ENCODE data around the gene UFC1. TPM values are rescaled to one million over a fixed set of nuclear protein-coding genes. Genes with fewer than 3 reads are reported as not detected.

UFC1 gene
- total RNA-seq, 1 donor = 69.1 TPM

DNA sequence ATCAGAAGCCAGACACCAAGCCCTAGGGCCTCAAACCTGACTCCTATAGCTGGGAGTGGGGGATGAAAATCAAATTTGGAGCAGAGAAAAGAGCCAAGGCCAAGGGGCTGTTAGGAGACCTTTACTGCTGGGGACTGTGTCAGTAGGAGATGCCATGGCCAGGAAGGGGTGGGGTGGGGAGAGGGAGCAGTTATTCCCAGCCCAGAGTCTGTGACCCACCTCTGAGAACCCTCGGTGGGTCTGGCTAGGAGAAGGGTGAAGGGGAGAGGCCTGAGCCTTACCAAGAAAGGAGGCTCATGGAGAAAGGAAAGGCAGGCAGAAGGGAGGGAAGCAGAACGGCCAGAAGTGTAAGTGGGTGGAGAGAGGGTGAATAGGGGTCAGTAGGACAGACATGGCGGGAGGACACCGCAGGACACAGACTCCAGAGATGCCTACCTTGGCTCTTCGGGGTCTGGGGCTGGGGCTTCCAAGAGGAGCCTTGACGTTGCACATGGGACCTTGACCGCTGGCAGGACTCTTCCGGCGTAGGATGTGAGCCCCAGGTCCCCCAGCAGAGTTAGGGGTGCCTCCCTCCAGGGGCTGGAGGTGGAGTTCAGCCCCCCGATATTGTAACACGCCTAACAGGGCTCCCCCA is 43.9 kb downstream of the UFC1 start:
- TF ChIP-seq, protein P1, sequence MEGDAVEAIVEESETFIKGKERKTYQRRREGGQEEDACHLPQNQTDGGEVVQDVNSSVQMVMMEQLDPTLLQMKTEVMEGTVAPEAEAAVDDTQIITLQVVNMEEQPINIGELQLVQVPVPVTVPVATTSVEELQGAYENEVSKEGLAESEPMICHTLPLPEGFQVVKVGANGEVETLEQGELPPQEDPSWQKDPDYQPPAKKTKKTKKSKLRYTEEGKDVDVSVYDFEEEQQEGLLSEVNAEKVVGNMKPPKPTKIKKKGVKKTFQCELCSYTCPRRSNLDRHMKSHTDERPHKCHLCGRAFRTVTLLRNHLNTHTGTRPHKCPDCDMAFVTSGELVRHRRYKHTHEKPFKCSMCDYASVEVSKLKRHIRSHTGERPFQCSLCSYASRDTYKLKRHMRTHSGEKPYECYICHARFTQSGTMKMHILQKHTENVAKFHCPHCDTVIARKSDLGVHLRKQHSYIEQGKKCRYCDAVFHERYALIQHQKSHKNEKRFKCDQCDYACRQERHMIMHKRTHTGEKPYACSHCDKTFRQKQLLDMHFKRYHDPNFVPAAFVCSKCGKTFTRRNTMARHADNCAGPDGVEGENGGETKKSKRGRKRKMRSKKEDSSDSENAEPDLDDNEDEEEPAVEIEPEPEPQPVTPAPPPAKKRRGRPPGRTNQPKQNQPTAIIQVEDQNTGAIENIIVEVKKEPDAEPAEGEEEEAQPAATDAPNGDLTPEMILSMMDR (IDR thresholded peaks at IDR 0.05; ENCODE audit: insufficient read depth, low read depth, low read length) = no peak
- peak overlapping the region; percentile 64 for H3K4me3 ChIP-seq (ENCODE audit: low read depth, low read length)
- DNase-seq (ENCODE audit: low read depth) = no peak

DNA sequence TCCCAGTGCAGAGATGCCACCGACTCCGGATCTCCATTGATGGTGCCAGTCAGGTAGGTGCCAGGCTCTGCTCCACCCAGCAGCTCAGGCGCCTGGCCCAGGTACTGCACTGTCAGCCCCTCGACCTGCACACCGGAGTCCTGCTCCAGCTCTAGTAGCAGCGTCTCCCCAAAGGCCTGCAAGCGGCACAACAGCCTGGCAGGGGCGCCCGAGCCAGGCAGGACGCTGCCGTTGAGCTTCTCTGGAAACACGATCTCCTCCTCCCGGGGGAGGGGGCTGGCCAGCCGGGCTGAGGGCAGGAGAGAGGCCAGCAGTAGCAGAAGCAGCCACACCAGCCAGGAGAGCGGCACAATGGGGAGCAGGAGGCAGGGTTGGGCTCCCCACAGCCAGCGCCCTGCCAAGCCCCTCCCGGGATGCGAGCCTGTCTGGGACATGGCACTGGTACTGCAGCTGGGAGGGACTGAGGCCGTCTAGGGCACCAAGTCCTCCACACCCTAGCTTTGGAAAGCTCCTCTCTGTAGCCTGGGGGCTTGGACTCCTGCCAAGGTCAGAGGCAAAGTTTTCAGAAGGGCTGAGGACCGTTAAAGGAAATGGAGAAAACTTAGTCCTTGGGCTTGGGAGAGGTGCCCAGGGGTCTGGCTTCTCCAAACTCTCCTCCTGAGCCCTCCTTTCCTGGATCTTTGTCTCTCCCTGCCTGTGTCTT is 44.6 kb downstream of the UFC1 start:
- DNase-seq (ENCODE audit: low read depth) = peak; percentile 56
- peak overlapping the region; percentile 64 for H3K4me3 ChIP-seq (ENCODE audit: low read depth, low read length)
- TF ChIP-seq, protein P1 (IDR thresholded peaks at IDR 0.05; ENCODE audit: insufficient read depth, low read depth, low read length) = no peak

DNA sequence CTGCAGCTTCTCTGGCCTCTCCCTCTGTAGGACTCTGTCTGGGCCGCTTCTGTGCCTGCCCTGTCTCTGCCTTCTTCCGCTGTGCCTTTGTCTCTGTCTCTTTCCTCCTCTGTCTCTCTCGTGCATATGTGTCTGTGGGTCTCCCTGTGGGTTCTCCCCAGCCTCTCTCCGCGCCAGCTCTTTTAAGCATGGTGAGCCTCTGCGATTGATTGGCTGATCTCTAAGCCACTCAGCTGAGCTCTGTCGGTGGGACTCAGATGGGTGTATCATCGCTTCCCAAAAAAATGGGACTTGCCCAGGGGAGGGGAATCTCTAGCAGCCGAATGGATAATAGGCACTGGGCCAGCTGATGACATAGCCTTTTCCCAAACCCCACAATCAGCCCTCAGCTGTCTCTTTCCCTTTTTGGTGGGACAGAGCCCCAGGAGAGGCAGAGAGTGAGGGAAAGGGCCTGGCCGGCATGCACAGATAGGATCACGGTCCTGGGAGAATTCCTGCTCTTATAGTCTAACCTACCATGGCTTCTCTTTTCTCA is 45.2 kb downstream of the UFC1 start, which contains the start of gene ADAMTS4:
Gene ADAMTS4, minus strand, starts transcription at position 158 of the 535 bp plus-strand sequence. CDS start 427 bp downstream, outside the sequence.
- TF ChIP-seq, protein P1 (IDR thresholded peaks at IDR 0.05; ENCODE audit: insufficient read depth, low read depth, low read length) = no peak
- peak within 1 kb of the TSS; percentile 64 for H3K4me3 ChIP-seq (ENCODE audit: low read depth, low read length)
- peak; percentile 90 for DNase-seq (ENCODE audit: low read depth)

DNA sequence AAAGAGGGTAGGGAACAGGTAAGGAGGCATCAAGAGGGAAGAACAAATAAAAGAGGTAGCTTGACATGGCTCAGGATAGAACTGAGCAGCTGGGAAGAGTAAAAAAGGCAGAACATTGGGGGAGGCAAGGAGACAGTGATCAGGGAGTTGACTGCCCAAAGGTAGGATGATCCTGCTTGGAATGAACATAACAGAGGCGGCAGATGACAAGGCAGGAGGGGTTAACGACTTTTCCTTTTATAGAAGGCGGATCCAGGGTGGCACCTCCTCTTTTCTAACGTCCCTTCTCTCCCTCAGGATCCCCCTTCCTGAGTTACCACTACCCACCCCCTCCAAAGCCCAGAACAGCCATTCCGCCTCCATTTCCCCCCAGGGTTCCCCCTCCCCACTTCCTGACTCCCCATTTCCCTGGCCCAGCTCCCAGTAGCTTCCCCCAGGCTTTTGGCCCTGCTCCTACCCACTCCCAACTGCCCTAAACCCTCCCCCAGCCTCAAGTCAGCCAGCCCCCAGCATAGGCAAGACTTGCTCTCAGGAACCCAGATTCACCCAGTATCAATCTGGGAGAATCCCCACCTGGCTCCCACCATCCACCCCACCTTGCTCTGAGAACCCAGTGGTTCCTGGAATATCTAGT is 45.8 kb downstream of the UFC1 start:
- DNase-seq (ENCODE audit: low read depth) = no peak
- H3K4me3 ChIP-seq (ENCODE audit: low read depth, low read length) = no peak overlapping the region
- TF ChIP-seq, protein P1 (IDR thresholded peaks at IDR 0.05; ENCODE audit: insufficient read depth, low read depth, low read length) = no peak

DNA sequence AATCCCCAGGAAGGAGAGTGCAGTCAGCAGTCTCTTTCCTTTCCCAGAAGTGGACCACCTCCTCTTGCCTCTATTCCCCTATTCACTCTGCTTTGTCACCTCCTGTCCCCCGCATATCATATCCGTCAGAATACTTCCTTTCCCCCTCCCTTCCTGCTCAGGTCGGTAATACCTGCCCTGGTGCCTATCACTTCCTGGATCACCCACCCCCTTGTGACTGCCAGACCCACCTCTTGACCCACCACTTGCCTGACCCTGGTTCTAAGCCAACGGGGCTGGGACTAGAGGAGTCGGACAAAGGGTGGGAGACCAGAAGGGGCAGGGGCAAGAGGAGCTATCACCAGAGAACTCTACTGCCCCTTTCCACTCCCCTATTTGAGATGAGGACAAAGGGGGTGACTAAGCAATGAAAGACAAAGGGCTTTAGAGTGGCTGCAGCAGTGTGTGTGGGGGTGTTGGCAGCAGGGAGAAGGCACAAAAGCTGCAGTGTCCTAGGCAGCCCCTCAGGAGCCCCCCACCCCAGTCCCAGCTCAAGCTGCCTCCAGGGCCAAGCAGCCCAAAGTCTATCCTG is 46.7 kb downstream of the UFC1 start:
- DNase-seq (ENCODE audit: low read depth) = no peak
- TF ChIP-seq, protein P1 (IDR thresholded peaks at IDR 0.05; ENCODE audit: insufficient read depth, low read depth, low read length) = no peak
- no peak overlapping the region for H3K4me3 ChIP-seq (ENCODE audit: low read depth, low read length)

DNA sequence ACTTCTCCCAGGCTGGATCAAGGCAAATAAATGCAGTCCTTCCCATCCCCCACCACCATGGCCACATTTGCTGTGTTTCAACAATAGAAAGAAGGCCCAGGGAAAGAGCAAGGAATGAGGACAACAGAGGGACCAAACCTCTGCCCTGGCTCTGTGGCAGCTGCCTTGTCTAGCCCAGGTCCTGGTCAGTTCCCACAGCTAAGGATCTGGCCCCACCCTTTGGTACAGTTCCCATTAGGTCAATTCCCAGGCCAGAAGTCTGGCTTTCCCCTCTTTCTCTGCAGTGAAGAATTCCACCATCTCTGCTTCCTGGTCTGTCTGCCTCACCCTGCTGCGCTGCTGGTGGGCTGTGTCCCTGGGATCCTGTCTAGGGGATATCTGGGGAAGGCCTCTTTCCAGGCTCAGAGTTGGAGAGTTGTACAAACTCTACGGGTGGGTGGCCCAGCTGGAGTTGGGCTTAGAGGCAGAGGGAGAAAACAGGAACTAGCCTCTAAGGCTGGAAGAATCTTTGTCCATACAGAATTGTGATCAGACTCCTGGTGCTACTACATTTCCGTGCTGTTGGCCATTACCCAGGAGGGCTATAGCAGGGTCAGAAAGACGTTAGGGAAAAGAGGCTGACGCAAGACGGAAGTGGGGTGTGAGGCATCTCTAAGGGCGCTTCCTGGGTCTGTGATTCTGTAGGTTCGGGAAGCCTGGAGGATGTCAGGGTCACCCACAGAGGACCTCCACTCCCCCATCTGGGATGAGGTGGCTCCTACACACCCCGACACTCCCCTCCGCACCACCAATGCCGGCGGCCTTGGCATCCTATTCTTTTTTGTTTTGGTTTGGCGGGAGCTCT is 47.4 kb downstream of the UFC1 start:
- peak overlapping the region; percentile 96 for H3K4me3 ChIP-seq (ENCODE audit: low read depth, low read length)
- TF ChIP-seq, protein P1 (IDR thresholded peaks at IDR 0.05; ENCODE audit: insufficient read depth, low read depth, low read length) = no peak
- DNase-seq (ENCODE audit: low read depth) = peak; percentile 91

Data from fibroblast of villous mesenchyme (primary cell).